ENCODE measurements around the gene PEX16.

The PEX16 gene

DNA sequence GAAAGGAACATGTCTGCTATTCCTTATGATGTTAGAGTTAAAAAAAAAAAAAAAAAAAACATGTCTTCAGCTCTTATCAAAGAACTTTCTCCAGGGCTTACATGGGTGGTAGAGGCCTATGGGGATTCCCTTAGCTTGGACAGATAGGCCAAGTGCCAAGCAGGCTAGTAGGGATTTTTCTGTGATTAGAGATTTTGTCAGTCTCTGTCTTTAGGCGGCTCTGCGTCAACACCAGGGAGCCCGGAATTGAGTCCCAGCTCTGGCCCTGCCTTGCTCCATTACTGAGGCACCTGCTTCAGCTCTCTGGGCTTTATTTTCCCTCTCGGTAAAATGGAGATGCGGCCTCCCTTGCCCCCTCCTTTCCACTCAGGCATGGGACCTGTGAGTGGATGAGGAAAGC is 57.3 kb downstream of the PEX16 start:
- Histone ChIP-seq H4K20me1 (ENCODE audit: control insufficient read depth, insufficient read depth, low read depth, low read length) (no peaks in the 10 kb centered on the region), H3K4me3 (ENCODE audit: low read length) (no peak overlapping the region), H3K27ac (ENCODE audit: low read depth, low read length) (no peak overlapping the region), H3K4me1 (ENCODE audit: control insufficient read depth, low read length) (no peaks in the 10 kb centered on the region), H3K27me3 (ENCODE audit: control insufficient read depth, low read length) (no peaks in the 10 kb centered on the region), H3F3A (ENCODE audit: control insufficient read depth, insufficient read depth) (no peaks in the 10 kb centered on the region), H3K36me3 (ENCODE audit: control insufficient read depth, low read length) (peaks cover 64% of the 10 kb centered on the region), H3K9me2 (replicated peaks; ENCODE audit: control insufficient read depth, low read length) (no peaks in the 10 kb centered on the region), H3K4me2 (ENCODE audit: low read length) (no peak overlapping the region), H3K79me2 (ENCODE audit: control insufficient read depth, low read length) (no peaks in the 10 kb centered on the region), H3K9me3 (ENCODE audit: control insufficient read depth, insufficient read depth, low read length) (no peaks in the 10 kb centered on the region)
- TF ChIP-seq CTCF (IDR thresholded peaks at IDR 0.05; ENCODE audit: low read depth, low read length, poor library complexity, severe bottlenecking) (no peak), EZH2phosphoT487 (IDR thresholded peaks at IDR 0.05; ENCODE audit: borderline replicate concordance, low read length) (no peak)
